ENCODE measurements around the gene EIF5A. TPM values are rescaled to one million over a fixed set of nuclear protein-coding genes. Genes with fewer than 3 reads are reported as not detected.
"Not testable (repeated sequence)": the region's sequence is repeated elsewhere in the genome, so short reads cannot be mapped to it uniquely, and the experiment has no call there.

EIF5A gene
- polyA plus RNA-seq, 2 of the 4 experiments (the other 2 are of a cell fraction), result 969 to 1,918 TPM

DNA sequence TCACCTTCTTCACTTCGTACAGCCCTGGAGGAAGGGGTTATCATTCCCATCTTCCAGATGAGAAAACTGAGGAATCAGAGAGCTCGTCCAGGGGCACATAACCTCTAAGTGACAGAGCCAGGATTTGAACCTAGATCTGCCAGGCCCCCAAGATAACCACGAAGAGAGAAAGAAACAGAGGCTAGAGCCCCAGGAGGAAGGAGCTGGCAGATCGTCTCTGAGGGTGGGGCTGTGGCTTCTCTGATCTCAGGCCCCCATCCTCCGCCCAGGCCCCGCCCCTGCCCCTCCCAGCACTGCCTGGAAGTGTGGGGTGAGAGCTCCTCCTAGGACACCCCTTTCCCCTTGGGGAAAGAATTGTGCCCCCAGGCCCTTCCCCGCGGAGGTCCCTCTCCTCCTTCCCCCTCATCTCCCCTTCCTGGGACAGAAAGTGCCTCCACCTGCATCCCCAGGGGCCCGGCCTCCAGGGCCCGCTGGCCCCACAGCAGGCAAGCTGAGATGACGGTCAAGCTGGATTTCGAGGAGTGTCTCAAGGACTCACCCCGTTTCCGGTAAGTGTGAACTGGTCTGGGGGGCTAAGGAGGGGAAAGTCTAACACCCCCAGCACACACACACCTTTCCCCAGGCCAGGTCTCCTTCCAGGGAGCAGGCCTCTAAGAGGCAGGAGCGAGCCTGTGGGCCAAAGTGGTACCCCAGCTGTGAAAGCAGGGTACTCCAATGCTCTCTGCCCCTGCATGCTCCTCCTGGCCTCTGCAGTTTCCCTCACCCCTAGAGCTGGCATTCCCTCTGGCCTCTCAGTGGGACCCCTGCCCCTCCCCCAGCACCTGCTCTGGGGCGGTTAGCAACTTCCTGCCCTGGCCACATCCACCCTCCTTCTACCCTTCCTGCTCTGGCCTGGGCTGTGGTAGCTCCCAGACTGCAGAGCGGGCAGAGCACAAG lies 29.1 kb downstream of the EIF5A start, which contains the start of gene ACAP1:
TSS of gene ACAP1 (plus strand) at position 290 of the 936 bp plus-strand sequence. CDS start at position 496, 206 bp downstream.
- DNase-seq (ENCODE audit: low read depth in 1 of 2, low spot score in 1 of 2) (no peak), FAIRE-seq (no peak), ATAC-seq (peak in 1 of 2 experiments; percentile 23; a peak in 1 of 6 replicates)
- no peaks in the 10 kb centered on the region for H3K9me3 ChIP-seq
- peaks cover 4% of the 10 kb centered on the region; the same call in 1 of the 3 replicates for H3K4me1 ChIP-seq
- H3K27ac ChIP-seq, result no peak within 1 kb of the TSS
- no peak within 1 kb of the TSS for H3K4me3 ChIP-seq
- WGBS (ENCODE audit: missing lambda C conversion rate), result 69% methylated on average over 17 of the region's 17 CpGs
- ChIA-PET CTCF (interaction anchor here (0.9 to 23.9 kb wide), 10 partner anchors 5 to 291 kb away, joined by 3 to 433 read pairs (median 8); partner anchors contain the start of genes ACAP1, DVL2, KCTD11 and NEURL4), POLR2A (interaction anchor here (0.6 to 1.0 kb wide), 3 partner anchors 15 to 199 kb away, joined by 3 read pairs; no protein-coding TSS in a partner anchor)
- TF ChIP-seq ZSCAN20 (CRISPR knock-in tag; IDR thresholded peaks at IDR 0.05) (no peak), HDAC2 (IDR thresholded peaks at IDR 0.05) (no peak)
- no peak within 1 kb of the TSS for H3K4me2 ChIP-seq

DNA sequence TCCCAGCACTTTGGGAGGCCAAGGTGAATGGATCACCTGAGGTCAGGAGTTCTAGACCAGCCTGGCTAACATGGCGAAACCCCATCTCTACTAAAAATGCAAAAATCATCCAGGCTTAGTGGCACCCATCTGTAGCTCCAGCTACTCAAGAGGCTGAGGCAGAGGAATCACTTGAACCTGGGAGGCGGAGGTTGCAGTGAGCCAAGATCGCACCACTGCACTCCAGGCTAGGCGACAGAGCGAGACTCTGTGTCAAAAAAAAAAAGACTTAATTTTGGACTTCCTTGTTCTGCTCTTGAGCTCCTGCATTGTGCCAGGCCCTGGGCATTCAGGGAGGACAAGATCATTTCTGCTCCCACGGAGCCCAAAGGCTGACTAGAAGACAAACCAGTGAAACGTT lies 30.2 kb downstream of the EIF5A start:
- not testable (repeated sequence) for H3K4me2 ChIP-seq; H3K4me1 ChIP-seq; H3K27ac ChIP-seq; H3K9me3 ChIP-seq; DNase-seq (ENCODE audit: low read depth in 1 of 2, low spot score in 1 of 2); ATAC-seq; H3K4me3 ChIP-seq; FAIRE-seq
- WGBS (ENCODE audit: missing lambda C conversion rate), result 71% methylated on average over 7 of the region's 7 CpGs
- POLR2A ChIA-PET, result interaction anchor here (1.0 kb wide), 1 partner anchor 14 kb away, joined by 3 read pairs; no protein-coding TSS in a partner anchor
- CTCF ChIA-PET, result interaction anchor here (1.4 to 23.9 kb wide), 8 partner anchors 5 to 292 kb away, joined by 3 to 433 read pairs (median 16); partner anchors contain the start of genes ACAP1, KCTD11, NEURL4 and TMEM95

DNA sequence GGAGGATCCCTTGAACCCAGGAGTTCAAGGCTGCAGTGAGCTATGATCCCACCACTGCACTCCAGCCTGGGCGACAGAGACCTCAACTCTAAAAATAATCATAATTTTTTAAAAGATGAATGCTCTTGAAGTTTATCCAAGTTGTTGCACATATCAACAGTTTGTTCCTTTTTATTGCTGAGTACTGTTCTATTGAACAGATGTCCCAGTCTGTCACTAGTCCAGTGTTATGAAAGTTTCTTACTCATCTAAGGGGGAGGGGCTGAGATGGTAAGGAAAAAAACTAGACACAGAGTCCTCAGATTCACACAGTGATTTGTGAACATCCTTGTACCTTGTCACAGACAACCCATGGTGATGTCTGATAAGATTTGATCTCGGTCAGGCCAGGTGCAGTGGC lies 32.8 kb downstream of the EIF5A start:
- H3K27ac ChIP-seq, result no peak overlapping the region
- no peak for FAIRE-seq
- H3K4me2 ChIP-seq, result no peak overlapping the region
- no peaks in the 10 kb centered on the region for H3K9me3 ChIP-seq
- ATAC-seq, result no peak
- WGBS (ENCODE audit: missing lambda C conversion rate), result 37% methylated on average over 2 of the region's 2 CpGs
- H3K4me1 ChIP-seq, result peaks cover 8% of the 10 kb centered on the region; the same call in 1 of the 3 replicates
- POLR2A ChIA-PET, result no interaction called here
- DNase-seq (ENCODE audit: low read depth in 1 of 2, low spot score in 1 of 2), result no peak
- no peak overlapping the region for H3K4me3 ChIP-seq
- TF ChIP-seq HOXB5 (CRISPR knock-in tag; IDR thresholded peaks at IDR 0.05) (no peak), MAFK (IDR thresholded peaks at IDR 0.05; ENCODE audit: partially characterized antibody) (peak; percentile 58)
- CTCF ChIA-PET, result interaction anchor here (3.0 to 23.9 kb wide), 4 partner anchors 2 to 41 kb away, joined by 11 to 433 read pairs (median 260); partner anchors contain the start of genes ACAP1, NEURL4 and TMEM95

DNA sequence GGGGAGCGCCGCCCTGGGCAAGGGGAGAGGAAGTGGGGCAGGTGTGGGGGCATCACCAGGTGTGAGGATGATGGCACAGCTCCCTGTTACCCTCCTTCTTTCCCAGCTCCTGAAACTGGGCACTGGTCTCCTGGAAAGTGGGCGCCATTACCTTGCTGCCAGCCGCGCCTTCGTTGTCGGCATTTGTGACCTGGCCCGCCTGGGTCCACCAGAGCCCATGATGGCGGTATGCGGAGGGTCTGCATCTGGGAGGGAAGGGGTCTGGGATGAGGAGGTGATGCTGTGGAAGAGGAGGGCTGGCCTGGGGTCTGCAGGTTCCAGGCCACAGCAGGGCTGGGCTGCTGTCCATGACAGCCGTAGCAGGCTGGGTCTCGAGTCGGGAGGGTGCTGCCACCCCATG lies 34.4 kb downstream of the EIF5A start:
- ChIA-PET POLR2A (interaction anchor here (1.7 kb wide), 1 partner anchor 12 kb away, joined by 5 read pairs; the partner anchor contains the start of gene NEURL4), CTCF (interaction anchor here (0.9 to 23.9 kb wide), 10 partner anchors 1 to 219 kb away, joined by 3 to 433 read pairs (median 8); partner anchors contain the start of genes ACAP1, NEURL4, SLC2A4 and TMEM95)
- FAIRE-seq (no peak), ATAC-seq (no peak), DNase-seq (ENCODE audit: low read depth in 1 of 2, low spot score in 1 of 2) (no peak)
- peaks cover 8% of the 10 kb centered on the region; the same call in 1 of the 3 replicates for H3K4me1 ChIP-seq
- WGBS (ENCODE audit: missing lambda C conversion rate), result 90% methylated on average over 13 of the region's 13 CpGs
- H3K4me3 ChIP-seq, result no peak overlapping the region
- no peak overlapping the region for H3K4me2 ChIP-seq
- H3K27ac ChIP-seq, result no peak overlapping the region
- TF ChIP-seq, protein P1, sequence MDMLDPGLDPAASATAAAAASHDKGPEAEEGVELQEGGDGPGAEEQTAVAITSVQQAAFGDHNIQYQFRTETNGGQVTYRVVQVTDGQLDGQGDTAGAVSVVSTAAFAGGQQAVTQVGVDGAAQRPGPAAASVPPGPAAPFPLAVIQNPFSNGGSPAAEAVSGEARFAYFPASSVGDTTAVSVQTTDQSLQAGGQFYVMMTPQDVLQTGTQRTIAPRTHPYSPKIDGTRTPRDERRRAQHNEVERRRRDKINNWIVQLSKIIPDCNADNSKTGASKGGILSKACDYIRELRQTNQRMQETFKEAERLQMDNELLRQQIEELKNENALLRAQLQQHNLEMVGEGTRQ (IDR thresholded peaks at IDR 0.05), result no peak
- no peak for TF ChIP-seq FOSL2 (IDR thresholded peaks at IDR 0.05)
- no peak for TF ChIP-seq FOSL2 (CRISPR knock-in tag; IDR thresholded peaks at IDR 0.05)
- TF ChIP-seq TFCP2L1 (CRISPR knock-in tag; IDR thresholded peaks at IDR 0.05), result no peak
- no peak for TF ChIP-seq CHD2 (IDR thresholded peaks at IDR 0.05; ENCODE audit: low read length, partially characterized antibody)
- TF ChIP-seq, protein P2, sequence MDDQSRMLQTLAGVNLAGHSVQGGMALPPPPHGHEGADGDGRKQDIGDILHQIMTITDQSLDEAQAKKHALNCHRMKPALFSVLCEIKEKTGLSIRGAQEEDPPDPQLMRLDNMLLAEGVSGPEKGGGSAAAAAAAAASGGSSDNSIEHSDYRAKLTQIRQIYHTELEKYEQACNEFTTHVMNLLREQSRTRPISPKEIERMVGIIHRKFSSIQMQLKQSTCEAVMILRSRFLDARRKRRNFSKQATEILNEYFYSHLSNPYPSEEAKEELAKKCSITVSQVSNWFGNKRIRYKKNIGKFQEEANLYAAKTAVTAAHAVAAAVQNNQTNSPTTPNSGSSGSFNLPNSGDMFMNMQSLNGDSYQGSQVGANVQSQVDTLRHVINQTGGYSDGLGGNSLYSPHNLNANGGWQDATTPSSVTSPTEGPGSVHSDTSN (IDR thresholded peaks at IDR 0.05), result no peak
- TF ChIP-seq RFX5 (IDR thresholded peaks at IDR 0.05), result no peak
- TF ChIP-seq HOXB13 (CRISPR knock-in tag; IDR thresholded peaks at IDR 0.05; ENCODE audit: low read depth), result no peak
- TF ChIP-seq, protein P3, sequence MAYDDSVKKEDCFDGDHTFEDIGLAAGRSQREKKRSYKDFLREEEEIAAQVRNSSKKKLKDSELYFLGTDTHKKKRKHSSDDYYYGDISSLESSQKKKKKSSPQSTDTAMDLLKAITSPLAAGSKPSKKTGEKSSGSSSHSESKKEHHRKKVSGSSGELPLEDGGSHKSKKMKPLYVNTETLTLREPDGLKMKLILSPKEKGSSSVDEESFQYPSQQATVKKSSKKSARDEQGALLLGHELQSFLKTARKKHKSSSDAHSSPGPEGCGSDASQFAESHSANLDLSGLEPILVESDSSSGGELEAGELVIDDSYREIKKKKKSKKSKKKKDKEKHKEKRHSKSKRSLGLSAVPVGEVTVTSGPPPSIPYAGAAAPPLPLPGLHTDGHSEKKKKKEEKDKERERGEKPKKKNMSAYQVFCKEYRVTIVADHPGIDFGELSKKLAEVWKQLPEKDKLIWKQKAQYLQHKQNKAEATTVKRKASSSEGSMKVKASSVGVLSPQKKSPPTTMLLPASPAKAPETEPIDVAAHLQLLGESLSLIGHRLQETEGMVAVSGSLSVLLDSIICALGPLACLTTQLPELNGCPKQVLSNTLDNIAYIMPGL (CRISPR knock-in tag; IDR thresholded peaks at IDR 0.05; ENCODE audit: borderline replicate concordance), result no peak
- TF ChIP-seq MYC (IDR thresholded peaks at IDR 0.05; ENCODE audit: borderline replicate concordance, low read length), result no peak
- TF ChIP-seq RARB (CRISPR knock-in tag; IDR thresholded peaks at IDR 0.05), result no peak
- TF ChIP-seq RAD21 (conservative IDR thresholded peaks at IDR 0.05 in 1 of 2, IDR thresholded peaks at IDR 0.05 in 1 of 2), result no peak
- no peak for TF ChIP-seq EP300 (IDR thresholded peaks at IDR 0.05)
- TF ChIP-seq, protein P4, sequence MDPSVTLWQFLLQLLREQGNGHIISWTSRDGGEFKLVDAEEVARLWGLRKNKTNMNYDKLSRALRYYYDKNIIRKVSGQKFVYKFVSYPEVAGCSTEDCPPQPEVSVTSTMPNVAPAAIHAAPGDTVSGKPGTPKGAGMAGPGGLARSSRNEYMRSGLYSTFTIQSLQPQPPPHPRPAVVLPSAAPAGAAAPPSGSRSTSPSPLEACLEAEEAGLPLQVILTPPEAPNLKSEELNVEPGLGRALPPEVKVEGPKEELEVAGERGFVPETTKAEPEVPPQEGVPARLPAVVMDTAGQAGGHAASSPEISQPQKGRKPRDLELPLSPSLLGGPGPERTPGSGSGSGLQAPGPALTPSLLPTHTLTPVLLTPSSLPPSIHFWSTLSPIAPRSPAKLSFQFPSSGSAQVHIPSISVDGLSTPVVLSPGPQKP (IDR thresholded peaks at IDR 0.05; ENCODE audit: low read depth, low read length), result no peak
- no peaks in the 10 kb centered on the region for H3K9me3 ChIP-seq

Data from A549 (cell line).